Fibroblast of skin of abdomen (primary cell): ENCODE results near the gene HIVEP3.
A peak's percentile ranks its signal among the peaks of the same experiment; 100 is the strongest.

Experiments
- DNase-seq: peaks from one replicate; pipeline ENCODE4 v3.0.0-alpha.2; 2013

The HIVEP3 gene

DNA sequence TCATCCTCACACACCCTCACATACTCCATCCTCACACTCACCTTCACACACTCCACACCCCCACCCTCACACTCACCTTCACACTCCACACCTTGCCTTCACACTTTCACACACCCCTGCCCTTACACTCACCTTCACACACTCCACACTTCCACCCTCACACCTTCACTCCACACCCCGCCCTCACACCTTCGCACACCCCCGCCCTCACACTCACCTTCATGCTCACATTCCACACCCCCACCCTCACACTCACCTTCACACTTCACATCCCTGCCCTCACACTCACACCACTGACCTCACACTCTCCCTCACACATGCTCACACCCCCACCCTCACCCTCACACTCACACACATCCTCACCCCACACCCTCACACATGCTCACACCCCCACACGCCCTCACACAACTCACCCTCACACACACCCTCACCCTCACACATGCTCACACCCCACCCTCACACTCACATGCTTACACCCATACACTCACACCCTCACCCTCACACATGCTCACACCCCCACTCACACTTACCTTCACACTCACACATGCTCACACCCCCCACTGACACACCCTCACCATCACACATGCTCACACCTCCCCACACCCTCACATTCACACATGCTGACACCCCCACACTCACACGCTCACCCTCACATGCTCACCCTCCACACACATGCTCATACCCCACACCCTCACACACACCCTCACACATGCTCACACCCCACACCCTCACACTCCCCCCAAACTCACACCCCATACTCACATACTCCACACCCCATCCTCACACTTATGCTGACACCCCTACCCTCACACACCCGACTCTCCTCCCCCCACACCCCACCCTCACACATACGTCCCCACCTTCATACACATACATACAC, 389.8 kb downstream of the HIVEP3 start:
- DNase-seq: no peak

DNA sequence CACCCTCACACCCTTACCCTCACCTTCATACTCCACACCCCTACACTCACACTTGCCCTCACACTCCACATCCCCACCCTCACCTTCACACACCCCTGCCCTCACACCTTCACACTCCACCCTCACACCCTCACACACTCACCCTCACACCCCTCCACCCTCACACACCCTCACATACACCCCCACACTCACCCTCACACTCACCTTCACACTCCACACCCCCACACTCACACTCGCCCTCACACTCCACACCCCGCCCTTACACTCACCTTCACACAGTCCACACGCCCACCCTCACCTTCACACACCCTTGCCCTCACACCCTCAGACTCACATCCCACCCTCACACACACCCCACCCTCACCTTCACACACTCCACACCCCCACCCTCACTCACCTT, 390.6 kb downstream of the HIVEP3 start:
- DNase-seq: no peak

DNA sequence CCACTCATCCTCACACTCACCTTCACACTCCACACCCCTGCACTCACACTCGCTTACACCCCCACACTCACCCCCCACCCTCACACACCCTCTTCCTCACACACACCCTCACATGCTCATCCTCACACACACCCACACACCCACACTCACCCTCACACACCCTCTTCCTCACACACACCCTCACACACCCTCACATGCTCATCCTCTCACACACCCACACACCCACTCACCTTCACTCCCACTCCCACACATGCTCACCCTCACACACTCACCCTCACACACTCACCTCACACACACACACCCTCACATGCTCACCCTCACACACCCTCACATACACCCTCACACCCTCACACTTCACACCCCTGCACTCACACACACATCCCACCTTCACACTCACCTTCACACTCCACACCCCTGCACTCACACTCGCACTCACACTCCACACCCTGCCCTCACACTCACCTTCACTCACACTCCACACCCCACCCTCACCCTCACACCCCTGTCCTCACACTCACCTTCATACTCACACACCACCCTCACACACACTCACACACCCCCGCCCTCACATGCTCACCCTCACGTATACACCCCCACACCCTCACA, 391.7 kb downstream of the HIVEP3 start:
- DNase-seq: no peak

DNA sequence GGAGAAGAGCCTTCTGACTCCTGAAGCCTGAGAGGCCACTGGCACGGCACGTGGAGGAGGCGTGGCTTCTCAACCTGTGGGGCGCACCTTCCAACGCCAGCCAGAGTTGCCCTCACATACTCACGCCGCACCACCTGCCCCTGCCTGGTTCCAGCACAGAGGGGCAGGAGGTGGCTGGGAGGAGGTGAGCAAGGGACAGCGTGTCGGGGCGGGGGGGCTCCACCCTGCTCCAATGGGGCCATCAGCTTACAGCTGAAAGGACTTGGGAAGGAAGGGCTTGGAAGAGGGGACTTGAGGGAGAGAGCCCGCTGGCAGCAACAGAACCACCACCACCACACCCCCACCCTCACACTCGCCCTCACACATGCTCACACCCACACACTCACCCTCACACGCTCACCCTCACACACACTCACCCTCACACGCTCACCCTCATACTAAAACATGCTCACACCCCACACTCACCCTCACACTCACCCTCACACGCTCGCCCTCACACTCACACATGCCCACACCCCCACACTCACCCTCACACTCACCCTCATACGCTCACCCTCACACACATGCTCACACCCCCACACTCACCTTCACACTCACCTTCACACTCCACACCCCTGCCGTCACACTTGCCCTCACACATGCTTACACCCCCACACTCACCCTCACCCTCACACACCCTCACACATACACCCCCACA, 392.7 kb downstream of the HIVEP3 start:
- no peak for DNase-seq

DNA sequence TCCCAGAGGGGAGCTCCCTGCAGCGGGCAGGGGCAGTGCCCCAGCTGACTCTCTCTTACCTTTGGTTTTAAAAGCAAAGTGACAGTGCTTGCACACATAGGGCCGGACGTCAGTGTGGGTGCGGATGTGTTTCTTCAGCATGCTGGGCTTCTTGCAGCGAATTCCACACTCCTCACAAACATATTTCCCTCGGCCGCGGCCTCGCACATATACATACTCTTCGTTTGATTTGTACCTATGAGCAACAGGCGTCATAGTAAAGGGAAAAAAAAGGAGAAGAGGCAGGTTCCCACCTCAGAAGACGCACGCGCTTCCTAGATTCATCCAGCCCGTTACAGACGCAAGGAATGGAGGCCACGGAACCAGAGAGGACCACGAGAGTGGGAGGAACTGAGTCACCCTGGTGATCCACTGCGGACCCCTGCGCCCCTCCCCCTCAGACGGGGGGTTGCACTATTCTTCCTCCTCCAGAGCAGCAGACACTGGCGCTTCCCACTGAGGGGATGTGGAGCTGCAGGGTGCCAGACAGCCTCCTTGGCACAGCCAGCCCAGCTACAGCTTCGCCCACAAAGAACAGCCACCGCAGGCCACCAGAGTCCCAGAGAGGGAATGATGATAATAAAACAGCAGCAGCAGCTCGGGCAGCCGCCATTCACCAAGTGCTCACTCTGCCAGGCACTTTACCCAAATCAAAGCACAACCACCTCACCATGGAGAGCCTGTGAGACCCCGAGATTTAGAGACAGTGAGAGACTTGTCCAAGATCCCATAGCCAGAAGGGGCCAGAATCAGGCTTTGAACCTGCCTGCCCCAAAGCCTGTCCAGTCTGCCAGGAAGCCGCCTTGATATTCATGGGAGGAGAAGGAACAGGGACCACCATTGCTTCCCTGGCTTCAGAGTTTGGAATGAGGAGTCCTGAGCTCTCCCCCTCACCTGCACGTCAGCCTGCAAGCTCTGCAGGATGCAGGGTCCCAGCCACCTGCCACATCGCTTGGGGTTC, 393.7 kb downstream of the HIVEP3 start:
- DNase-seq: no peak

DNA sequence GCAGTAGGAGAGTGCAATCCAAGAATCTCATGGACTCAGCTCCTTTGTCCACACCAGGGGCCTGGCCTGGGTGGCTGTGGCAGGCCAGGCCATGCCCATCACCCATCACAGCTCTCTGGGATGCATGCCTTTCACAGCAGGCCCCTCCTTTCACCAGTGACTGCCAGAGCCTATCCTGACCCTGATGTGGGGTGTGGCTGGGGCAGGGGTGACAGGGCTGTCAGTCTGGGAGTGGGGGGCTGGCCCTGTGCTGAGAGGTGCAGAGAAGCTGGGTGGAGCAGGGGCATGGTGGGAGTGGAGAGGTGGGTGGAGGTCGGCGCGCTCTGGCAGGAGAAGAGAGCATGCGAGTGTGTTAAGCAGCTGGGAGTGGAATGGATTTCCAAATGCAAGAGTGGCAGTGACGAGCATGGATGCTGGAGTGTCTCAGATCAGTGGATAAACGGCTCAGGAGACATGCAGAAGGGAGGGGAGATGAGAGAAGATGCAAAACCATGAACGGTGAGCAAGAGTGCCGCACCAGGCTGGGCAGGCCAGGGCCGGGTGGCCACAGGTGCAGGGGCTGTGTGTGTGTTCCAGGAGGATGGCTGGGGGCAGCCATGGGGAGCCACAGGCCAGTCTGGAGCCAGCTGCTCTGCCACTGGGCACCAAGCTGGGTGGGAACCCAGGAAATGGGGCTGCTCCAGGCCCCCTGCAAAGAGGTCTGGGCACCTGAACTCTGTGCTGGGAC, 394.6 kb downstream of the HIVEP3 start:
- DNase-seq: no peak

DNA sequence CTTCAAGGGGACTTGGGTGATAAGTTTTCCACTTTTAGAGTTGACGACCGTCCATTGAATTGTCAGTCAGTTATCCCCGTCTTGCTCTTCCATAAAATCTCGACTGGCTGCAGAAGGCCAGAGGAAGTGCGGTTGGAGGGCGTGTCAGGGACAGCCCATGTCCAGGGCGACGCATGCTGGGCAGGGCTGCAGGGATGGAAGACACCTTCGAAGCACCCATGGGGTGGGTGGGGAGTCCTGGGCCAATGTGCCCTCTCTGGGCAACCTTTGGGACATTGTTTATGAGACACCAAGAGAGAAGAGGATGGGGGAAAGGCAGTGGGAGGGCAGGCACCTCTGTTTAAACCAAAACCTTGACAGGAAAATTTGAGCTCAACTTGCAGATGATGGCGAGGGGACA, 395.7 kb downstream of the HIVEP3 start:
- no peak for DNase-seq

DNA sequence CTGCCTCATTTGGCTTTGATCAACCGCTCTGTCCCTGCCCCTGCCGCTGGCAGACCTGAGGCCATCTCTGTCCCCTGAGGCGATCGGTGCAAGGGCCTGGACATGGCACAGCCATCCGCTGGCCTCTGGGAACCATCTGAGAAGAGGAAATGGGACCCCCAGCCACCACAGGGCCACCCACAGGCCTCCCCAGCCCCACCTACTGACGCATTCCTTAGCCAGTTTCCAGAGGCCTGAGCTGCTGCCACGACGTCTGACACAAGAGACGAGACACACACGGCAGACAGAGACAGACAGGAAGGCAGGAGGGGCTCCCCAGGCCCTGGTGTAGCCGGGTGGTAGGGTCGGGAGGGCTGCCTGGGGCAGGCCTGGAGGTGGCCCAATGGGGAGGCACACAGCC, 397.0 kb downstream of the HIVEP3 start:
- DNase-seq: peak; percentile 22

DNA sequence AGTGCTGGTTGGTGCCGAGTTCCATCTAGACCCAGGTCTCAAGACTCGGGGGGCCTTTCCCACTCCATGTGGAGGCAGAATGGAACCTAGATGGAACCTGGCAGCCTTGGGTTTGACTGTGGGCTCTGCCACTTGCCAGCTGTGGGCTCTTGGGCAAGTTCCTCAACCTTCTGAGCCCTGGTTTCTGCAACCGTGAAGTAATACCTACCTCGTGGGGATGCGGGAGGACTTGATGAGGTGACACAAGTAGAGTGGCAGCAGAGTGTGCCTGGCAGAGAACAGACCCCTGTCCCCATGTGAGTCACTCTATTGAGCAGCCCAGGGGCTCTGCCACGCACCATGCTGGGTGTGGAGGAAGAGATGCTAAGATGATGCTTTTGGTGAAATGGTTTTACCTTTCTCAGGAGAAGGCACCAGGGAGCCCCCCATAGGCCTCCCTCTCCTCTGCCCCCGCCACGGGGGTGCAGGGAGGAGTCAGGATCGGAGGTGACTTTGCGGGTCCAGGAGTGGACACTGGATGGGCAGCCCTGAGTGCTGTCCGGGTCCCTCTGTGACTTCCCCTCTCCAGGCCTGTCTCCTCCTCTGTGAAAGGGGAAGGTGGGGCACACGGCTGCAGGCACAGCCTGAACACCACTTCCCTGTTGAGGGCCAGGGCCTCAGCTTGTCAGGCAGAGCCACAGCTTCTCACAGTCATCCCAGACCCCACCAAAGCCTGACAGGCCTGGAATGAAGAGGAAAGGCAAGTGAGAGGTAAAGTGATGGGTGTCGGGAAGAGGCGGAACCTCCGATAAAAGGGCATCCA, 397.6 kb downstream of the HIVEP3 start:
- no peak for DNase-seq

DNA sequence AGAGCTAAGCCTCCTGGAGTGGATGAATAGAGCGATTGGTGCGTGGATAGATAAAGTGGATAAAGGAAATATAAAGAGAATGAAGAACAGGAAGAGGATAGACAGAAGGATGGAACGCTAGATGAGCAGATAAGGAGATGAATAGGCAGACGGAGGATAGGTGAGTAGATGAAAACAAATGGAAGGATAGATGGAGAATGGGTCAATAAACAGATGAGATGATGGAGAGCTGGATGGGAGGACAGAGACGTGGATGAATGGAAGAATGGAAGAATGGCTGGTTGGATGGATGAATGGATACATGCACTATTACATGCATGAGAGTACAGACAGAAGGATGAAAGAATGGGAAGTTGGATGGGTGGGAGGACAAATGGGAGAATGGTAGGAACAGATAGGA, 399.1 kb downstream of the HIVEP3 start:
- no peak for DNase-seq

DNA sequence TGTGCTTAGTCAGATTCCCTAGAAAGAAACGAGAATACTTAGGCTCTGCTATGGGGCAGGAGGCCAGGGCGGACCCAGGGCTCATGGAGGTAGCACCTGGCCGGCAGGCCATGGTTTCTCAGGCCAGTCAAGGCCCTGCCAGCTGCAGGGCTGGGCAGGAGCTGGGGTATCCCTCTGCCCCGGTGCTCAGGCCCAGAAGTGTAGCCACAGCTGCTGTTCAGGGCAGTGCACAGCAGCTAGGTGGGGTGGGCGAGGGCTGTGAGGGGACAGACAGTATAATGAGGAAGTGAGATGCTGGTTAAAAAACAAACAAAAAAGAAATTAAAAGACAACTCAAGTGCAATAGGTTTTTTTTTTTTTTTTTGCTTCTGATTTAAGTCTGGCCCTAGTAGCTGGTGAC, 400.3 kb downstream of the HIVEP3 start:
- no peak for DNase-seq

DNA sequence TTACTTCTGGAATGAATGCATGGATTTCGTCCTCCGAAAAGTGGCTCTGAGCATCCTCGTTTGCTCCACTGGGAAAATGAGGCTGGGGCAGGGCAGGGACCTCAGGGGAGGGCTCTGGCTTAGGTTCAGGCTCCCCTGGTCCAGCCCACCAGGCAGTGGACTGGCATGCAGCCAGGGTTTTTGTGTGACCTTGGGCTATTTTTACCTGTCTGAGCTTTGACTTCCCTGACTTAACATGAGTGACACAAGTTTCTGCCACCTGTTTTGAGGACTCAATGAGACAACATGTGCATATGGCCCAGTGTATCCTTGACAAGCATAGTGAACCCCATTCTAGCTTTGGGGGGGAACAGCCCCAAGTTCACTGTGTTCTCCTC, 401.7 kb downstream of the HIVEP3 start:
- no peak for DNase-seq

DNA sequence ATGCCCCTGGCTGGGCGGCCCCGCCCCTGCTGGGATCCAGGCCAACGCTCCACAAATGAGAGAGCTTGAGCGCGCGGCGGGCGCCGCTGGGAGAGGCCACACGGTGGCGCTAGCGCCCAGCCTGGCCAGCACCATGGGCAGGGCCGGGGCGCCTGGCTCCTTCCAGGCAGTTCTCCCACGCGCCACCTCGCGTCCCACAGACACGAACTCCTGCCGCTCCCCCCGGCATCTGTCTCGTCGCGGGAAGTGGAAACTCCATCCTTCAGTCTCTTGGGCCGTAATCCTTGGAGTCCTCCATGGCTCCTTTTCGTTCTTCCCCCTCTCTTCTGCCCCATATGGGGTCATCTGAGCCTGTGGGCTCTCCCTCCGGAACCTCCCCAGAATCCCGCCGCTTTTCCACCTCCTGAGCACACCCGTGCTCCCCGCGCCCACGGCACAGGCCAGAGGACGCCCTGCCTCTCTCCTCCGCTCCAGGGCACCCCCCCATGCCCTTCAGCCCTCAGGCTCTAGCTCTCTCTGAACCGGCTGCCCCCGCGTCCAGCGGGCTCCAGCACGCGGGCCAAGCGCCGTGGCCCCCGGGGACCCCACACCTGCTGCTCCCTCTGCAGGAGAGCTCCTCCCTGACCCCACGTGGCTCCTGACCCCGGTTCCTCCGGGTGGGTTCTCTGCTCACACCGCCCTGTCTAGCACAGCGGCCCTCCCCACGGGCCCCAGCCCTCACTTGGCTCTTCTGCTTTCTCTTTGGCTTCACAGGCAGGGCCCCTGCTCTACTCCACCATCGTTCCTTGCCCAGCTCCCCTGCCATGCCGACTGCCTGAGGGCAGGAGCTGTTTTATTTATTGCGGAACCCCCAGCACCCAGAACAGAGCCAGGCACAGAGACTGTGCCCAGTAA, 402.3 kb downstream of the HIVEP3 start:
- peak; percentile 82 for DNase-seq

DNA sequence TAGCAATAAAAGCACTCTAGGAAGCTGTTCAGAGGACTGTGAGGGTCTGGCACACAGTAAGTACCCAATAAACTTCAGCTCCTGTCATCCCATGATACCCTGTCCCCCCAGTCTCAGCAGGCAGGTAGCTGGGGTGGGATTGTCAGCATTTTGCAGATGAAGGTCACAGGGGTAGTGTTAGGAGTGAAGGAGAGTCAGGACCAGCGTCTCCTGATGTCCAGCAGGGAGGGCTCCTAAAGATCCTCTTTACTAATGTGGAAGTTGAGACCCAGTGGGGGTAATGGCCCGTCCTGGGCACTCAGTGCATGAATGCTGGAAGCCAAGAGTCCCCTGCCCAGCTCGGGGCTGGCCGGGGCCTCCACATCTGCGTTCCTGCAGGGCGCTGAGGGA, 402.9 kb downstream of the HIVEP3 start:
- no peak for DNase-seq

DNA sequence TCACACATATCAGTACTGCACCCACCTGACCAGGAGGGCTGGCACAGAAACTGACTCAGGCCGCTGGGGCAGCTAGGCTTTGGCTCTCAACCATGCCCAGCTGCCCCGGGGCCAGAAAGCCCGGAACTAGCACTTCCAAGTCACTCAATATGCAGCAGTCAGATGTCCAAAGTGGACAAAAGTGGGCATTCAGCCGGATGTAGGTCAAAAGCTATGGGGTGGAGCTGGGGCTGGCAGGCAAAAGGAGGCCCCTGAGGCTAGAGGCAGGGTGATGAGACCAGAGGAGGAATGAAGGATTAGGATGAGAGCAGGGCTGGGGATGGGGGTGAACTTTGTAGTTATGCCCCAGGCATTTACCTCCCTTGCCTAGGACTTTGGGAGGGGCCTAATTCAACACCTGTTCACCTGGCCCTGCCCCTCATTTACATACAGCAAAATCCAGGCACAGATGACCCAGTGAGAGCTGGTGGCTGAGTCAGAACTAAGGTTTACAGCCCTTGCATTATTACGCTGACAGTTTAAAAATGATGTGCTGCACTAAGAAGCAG, 403.5 kb downstream of the HIVEP3 start:
- DNase-seq: no peak

DNA sequence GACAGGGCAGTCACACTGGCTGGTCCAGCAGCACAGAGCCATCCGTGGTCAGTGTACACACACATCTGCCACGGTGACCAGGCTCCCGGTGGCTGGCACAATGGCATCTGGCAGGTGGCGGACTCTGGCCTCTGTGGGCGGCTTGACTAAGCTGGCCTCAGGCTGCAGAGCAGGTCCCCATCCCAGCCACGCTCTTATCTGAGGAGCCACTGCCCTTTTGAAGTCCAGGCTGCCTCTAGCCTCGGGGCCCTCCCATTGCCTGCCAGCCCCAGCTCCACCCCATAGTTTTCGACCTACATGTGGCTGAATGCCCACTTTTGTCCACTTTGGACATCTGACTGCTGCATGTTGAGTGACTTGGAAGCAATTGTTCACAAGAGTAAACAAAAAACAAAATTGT, 404.3 kb downstream of the HIVEP3 start:
- no peak for DNase-seq

DNA sequence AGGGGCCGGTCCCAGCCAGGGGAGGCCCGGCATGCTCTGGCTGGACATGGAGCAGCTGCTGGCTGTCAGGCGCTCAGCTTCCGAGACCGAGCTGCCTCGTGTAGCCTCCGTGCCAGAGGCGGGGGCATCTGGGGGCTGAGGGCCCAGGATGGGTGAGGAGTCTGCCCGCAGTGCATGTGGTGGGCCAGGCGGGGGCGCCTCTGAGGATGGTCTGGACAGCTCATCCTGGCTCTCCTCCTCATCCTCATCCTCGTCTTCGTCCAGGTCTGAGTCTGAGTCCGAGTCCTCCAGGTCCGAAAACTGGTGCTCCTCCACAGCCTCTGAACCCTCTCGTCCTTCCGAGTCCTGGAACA, 405.4 kb downstream of the HIVEP3 start:
- DNase-seq: no peak

DNA sequence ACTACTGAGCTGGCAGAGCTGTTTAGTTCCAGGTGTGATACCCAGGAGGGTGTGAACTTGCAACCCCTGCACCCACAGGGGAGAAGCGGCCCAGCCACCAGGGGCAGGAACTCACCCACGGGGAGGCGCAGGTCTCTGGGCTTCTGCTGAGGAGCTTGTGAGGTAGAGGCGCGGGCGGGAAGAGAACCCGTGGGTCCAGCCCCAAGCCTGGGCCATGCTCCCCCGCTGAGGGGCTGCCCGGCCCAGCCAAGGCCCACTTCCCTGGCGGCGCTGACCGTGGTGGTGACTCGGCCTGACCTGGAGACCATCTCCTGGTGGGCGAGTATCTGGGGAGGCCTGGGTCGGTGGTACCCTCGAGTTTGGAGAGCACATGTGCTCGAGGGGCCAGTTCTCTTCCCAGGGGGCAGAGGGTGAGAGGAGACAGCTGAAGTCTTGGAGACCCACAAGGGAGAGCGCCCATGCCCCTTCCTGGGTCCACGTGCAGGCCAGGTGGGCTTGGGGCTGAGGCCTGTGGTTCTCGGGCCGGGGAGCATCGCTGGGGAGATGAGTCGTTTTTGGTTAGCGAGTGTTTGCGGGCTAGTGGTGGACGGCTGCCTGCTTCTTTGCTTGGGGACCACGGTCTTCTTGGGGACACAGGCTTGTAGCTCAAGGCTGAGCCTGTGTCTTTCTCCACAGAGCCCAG, 405.9 kb downstream of the HIVEP3 start:
- DNase-seq: no peak

DNA sequence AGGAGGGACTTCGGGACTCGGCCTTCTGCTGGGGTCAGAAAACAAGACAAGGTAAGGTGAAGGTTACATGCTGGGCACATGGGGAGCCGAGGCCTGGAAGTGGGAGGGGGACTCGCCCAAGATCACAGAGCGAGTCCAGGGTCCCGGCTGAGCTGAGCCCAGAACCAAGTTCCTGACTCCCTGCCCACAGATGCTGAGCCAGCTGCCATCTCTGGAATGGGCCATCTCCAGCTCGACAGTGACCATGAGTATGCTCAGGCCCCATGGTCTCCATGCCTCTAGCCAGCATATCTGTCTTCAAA, 407.5 kb downstream of the HIVEP3 start:
- DNase-seq: no peak
